ENCODE data around the gene SDF2L1.
"Not testable (repeated sequence)": the region's sequence is repeated elsewhere in the genome, so short reads cannot be mapped to it uniquely, and the experiment has no call there.

SDF2L1 gene

DNA sequence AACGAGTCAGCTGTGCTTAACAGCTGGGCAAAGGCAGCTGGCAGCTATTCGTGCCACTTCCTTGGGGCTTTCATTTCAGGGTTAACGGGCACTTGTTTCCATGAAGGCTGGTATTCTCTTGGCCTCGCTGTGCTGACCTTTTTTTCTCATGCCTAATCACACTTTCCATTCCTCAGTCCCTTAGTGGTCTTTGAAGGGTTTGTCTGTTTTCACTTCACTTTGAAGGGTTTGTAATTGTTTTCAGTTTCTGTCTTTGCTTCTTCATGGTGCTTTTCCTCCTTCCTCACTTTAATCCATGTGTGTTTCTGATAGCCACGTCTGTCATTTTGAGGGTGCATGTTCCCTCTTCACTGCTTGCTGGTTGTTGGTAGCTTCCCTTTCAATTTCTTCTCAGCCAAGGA is 48.3 kb downstream of the SDF2L1 start:
- DNase-seq (ENCODE audit: low read depth): no peak
- TF ChIP-seq, protein P1, sequence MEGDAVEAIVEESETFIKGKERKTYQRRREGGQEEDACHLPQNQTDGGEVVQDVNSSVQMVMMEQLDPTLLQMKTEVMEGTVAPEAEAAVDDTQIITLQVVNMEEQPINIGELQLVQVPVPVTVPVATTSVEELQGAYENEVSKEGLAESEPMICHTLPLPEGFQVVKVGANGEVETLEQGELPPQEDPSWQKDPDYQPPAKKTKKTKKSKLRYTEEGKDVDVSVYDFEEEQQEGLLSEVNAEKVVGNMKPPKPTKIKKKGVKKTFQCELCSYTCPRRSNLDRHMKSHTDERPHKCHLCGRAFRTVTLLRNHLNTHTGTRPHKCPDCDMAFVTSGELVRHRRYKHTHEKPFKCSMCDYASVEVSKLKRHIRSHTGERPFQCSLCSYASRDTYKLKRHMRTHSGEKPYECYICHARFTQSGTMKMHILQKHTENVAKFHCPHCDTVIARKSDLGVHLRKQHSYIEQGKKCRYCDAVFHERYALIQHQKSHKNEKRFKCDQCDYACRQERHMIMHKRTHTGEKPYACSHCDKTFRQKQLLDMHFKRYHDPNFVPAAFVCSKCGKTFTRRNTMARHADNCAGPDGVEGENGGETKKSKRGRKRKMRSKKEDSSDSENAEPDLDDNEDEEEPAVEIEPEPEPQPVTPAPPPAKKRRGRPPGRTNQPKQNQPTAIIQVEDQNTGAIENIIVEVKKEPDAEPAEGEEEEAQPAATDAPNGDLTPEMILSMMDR (IDR thresholded peaks at IDR 0.05; ENCODE audit: low read depth, low read length, missing control alignments): no peak
- no peak overlapping the region for H3K4me3 ChIP-seq (ENCODE audit: low read depth, low read length)

- no peak overlapping the region for H3K4me3 ChIP-seq (ENCODE audit: low read depth, low read length)
- DNase-seq (ENCODE audit: low read depth): no peak
- TF ChIP-seq, protein P1 (IDR thresholded peaks at IDR 0.05; ENCODE audit: low read depth, low read length, missing control alignments): no peak
Observed at GRCh38 chr22:21691816-21692215, 49.7 kb downstream of the SDF2L1 start.

- not testable (repeated sequence) for H3K4me3 ChIP-seq (ENCODE audit: low read depth, low read length); DNase-seq (ENCODE audit: low read depth)
Observed at GRCh38 chr22:21692856-21693255, 50.8 kb downstream of the SDF2L1 start.

DNA sequence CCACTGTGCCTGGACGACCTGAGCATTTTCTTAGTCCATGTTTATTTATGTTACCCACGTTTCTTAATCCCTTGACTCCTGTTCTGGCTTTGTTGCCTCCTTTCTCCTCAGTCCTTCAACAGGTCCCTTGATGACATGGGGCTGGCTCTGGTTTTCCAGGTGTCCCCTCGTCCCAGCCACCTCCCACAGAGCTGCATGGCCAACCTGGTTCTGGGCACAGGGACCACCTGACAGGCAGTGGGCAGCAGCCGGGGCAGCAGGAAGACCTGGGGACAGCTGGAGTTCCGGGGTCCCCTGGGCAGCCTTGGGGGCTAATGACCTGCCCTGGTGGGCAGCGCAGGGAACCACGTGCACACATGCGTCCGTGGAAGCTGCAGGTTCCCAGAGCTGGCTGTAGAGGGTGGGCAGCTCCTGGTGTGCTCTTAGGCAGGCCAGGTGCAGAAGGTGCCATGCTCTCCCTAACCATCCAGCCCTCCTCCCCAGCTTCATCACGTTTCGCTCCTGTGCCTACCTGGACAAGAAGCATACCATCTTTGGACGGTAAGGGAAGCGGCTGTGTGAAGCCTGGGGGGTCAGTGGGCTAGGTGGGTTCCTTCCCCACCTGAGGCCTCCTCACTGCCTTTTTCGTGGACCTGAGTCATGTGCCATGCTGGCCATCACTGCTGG is 51.4 kb downstream of the SDF2L1 start:
- H3K4me3 ChIP-seq (ENCODE audit: low read depth, low read length): no peak overlapping the region
- DNase-seq (ENCODE audit: low read depth): no peak
- TF ChIP-seq, protein P1 (IDR thresholded peaks at IDR 0.05; ENCODE audit: low read depth, low read length, missing control alignments): no peak

Data from GM12864 (cell line).